ENCODE measurements around the gene ZNF892. TPM values are rescaled to one million over a fixed set of nuclear protein-coding genes. Genes with fewer than 3 reads are reported as not detected.

Gene ZNF892
- total and polyA plus RNA-seq, 2 of the 13 experiments (the other 11 are each of a cell fraction or from before 2014, with no cell fraction given) = not detected

- TF ChIP-seq TEAD2 (CRISPR knock-in tag; IDR thresholded peaks at IDR 0.05) (no peak), HMGA1 (CRISPR knock-in tag; conservative IDR thresholded peaks at IDR 0.05) (no peak), SNAPC4 (CRISPR knock-in tag; IDR thresholded peaks at IDR 0.05) (peak; percentile 48; the same call in 1 of the 2 replicates), ZNF510 (CRISPR knock-in tag; IDR thresholded peaks at IDR 0.05; ENCODE audit: low read depth) (no peak), SRF (IDR thresholded peaks at IDR 0.05; ENCODE audit: low read depth, low read length) (no peak), GATAD1 (CRISPR knock-in tag; IDR thresholded peaks at IDR 0.05) (peak; percentile 83), HNRNPLL (IDR thresholded peaks at IDR 0.05; ENCODE audit: low read depth, low read length, poor library complexity, severe bottlenecking) (peak; percentile 85), MYPOP (CRISPR knock-in tag; IDR thresholded peaks at IDR 0.05) (peak; percentile 52; the same call in 1 of the 2 replicates), CSRNP1 (CRISPR knock-in tag; IDR thresholded peaks at IDR 0.05) (0 out of 2 replicates have a peak, but pooled peaks have one; percentile 31), ZNF329 (CRISPR knock-in tag; IDR thresholded peaks at IDR 0.05; ENCODE audit: low read depth) (no peak), PRDM4 (CRISPR knock-in tag; IDR thresholded peaks at IDR 0.05; ENCODE audit: borderline replicate concordance) (no peak), HHEX (CRISPR knock-in tag; IDR thresholded peaks at IDR 0.05) (no peak), NFE2L2 (IDR thresholded peaks at IDR 0.05; ENCODE audit: low read length) (no peak), ZNF263 (CRISPR knock-in tag; IDR thresholded peaks at IDR 0.05) (peak; percentile 98), HES4 (CRISPR knock-in tag; IDR thresholded peaks at IDR 0.05; ENCODE audit: borderline replicate concordance) (peak; percentile 54; the same call in 1 of the 2 replicates)
- TF ChIP-seq, protein P1, sequence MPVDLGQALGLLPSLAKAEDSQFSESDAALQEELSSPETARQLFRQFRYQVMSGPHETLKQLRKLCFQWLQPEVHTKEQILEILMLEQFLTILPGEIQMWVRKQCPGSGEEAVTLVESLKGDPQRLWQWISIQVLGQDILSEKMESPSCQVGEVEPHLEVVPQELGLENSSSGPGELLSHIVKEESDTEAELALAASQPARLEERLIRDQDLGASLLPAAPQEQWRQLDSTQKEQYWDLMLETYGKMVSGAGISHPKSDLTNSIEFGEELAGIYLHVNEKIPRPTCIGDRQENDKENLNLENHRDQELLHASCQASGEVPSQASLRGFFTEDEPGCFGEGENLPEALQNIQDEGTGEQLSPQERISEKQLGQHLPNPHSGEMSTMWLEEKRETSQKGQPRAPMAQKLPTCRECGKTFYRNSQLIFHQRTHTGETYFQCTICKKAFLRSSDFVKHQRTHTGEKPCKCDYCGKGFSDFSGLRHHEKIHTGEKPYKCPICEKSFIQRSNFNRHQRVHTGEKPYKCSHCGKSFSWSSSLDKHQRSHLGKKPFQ (CRISPR knock-in tag; IDR thresholded peaks at IDR 0.05; ENCODE audit: insufficient replicate concordance) = no peak
These were observed at the start of gene ZNF892 (continued) for GRCh38 chr2:95207111-95207961.
